ENCODE results near the gene CEP152. TPM values are rescaled to one million over a fixed set of nuclear protein-coding genes. Genes with fewer than 3 reads are reported as not detected.

CEP152 gene
- total RNA-seq, 4 donors from 2014 or later, result 13.7 to 43.7 (median 16.5) TPM

DNA sequence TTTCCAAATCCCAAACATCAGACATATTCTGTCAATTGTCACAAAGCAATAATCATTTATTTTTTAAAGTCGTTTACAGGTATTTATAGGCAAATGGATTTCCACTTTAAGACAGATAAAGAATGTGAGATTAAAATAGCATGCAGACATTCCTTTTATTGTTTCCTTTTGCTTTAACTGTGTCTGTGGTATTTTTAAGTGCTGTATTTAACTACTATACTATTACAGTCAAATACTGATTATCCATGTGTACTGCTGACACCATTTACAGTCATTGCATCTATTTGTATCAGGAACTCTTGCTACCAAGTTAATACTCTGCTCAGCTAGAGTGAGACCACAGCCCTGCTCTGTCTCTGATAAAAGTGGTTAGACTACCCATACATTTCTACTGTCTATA lies 12.8 kb upstream of the CEP152 start:
- no peaks in the 10 kb centered on the region for H3K27me3 ChIP-seq
- H3K36me3 ChIP-seq, result no peaks in the 10 kb centered on the region
- no peak overlapping the region for H3K27ac ChIP-seq
- no peaks in the 10 kb centered on the region for H3K4me1 ChIP-seq
- H3K9me3 ChIP-seq, result no peaks in the 10 kb centered on the region
- H3K4me3 ChIP-seq, result no peak overlapping the region
- TF ChIP-seq, protein P1, sequence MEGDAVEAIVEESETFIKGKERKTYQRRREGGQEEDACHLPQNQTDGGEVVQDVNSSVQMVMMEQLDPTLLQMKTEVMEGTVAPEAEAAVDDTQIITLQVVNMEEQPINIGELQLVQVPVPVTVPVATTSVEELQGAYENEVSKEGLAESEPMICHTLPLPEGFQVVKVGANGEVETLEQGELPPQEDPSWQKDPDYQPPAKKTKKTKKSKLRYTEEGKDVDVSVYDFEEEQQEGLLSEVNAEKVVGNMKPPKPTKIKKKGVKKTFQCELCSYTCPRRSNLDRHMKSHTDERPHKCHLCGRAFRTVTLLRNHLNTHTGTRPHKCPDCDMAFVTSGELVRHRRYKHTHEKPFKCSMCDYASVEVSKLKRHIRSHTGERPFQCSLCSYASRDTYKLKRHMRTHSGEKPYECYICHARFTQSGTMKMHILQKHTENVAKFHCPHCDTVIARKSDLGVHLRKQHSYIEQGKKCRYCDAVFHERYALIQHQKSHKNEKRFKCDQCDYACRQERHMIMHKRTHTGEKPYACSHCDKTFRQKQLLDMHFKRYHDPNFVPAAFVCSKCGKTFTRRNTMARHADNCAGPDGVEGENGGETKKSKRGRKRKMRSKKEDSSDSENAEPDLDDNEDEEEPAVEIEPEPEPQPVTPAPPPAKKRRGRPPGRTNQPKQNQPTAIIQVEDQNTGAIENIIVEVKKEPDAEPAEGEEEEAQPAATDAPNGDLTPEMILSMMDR (IDR thresholded peaks at IDR 0.05), result no peak
- no peak for TF ChIP-seq POLR2A (IDR thresholded peaks at IDR 0.05)
- DNase-seq, result no peak

DNA sequence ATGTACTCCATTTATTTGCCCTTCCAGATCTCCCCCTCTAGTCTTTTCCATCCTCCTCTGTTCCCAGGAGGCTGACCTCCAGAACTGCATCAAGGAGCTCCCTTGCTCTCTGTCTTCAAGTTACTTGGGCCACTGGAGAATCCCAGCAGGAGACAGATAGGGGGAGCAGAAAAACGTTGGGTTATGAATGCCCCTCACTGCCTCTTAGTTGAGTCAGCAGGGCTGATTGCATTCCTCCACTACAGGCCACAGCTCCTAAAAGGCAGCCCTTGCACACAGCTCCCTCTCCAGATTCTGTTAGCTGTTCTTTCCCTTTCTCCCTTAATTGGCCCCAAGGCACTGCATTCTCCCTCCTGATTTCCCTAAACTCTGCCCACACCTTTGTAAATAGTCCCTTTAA lies 12.4 kb upstream of the CEP152 start:
- DNase-seq, result no peak
- TF ChIP-seq, protein P1 (IDR thresholded peaks at IDR 0.05), result no peak
- TF ChIP-seq POLR2A (IDR thresholded peaks at IDR 0.05), result no peak

DNA sequence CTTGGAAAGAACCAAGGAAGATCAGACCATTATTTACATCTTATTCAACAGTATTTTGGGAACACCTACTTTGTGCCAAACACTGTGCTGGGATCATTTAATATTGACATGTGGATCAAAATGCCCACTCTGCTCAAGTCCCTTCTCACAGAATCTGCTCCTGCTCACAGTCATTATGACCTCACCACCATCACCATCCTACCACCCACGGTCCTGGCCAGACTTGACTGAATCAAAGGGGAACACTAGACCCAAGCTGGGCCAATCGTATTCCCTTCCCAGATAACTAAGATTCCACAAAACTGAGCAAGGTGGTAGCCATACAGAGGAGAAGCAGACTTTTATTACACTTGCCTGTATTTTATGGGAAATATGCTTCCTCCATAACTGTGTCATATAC lies 3.4 kb upstream of the CEP152 start:
- peaks cover 0 to 11% (median 0%) of the 10 kb centered on the region in 4 donors for H3K4me1 ChIP-seq
- TF ChIP-seq, protein P1 (IDR thresholded peaks at IDR 0.05), result no peak
- TF ChIP-seq POLR2A (IDR thresholded peaks at IDR 0.05), result no peak
- no peak overlapping the region for H3K27ac ChIP-seq
- no peak for DNase-seq
- H3K36me3 ChIP-seq, result no peaks in the 10 kb centered on the region
- H3K27me3 ChIP-seq, result no peaks in the 10 kb centered on the region
- H3K4me3 ChIP-seq, result no peak overlapping the region
- no peaks in the 10 kb centered on the region for H3K9me3 ChIP-seq

More for the DNA sequence above, 12.4 kb upstream of the CEP152 start:
- Histone ChIP-seq H3K4me1 (no peaks in the 10 kb centered on the region), H3K9me3 (no peaks in the 10 kb centered on the region), H3K36me3 (no peaks in the 10 kb centered on the region), H3K27me3 (no peaks in the 10 kb centered on the region), H3K4me3 (no peak overlapping the region), H3K27ac (no peak overlapping the region)

DNA sequence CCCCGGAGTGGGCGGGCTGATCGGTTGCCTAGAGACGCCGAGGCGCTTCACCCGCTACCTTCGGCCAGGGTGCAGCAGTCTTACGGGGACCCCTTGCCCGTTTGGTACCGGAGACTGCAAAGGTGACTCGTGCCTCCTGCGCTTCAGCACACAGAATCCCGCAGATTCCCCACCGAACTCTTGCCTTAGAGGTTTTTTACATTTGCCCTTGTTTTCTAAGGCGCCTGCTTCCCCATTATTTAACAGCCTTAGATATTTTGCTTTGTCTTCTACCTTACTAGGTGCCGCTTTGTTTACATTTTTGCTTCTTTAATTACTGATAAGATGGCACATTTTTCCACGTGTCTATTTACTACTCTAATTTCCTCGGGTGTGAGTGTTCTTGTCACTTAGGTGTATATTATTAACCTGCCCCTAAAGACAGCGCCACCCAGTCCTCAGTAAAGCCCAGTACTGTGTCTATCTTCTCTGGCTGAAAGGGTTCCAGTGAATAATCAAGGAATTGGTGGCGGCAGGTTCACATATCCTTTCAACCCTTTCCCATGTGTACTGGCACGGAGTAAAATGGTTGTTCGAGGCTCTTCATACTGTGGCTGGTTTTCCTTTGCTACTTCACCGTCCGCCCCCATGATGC lies 573 bp upstream of the CEP152 start:
- peak overlapping the region; percentile 59 to 79 (median 72) for H3K4me3 ChIP-seq
- no peak for TF ChIP-seq POLR2A (IDR thresholded peaks at IDR 0.05)
- TF ChIP-seq, protein P1 (IDR thresholded peaks at IDR 0.05), result peak in 1 of 6 experiments; percentile 1
- peaks cover 0 to 11% (median 0%) of the 10 kb centered on the region in 4 donors for H3K4me1 ChIP-seq
- no peaks in the 10 kb centered on the region for H3K36me3 ChIP-seq
- H3K9me3 ChIP-seq, result no peaks in the 10 kb centered on the region
- no peak for DNase-seq
- peak overlapping the region in 1 of 4 donors; percentile 67 for H3K27ac ChIP-seq
- H3K27me3 ChIP-seq, result no peaks in the 10 kb centered on the region

DNA sequence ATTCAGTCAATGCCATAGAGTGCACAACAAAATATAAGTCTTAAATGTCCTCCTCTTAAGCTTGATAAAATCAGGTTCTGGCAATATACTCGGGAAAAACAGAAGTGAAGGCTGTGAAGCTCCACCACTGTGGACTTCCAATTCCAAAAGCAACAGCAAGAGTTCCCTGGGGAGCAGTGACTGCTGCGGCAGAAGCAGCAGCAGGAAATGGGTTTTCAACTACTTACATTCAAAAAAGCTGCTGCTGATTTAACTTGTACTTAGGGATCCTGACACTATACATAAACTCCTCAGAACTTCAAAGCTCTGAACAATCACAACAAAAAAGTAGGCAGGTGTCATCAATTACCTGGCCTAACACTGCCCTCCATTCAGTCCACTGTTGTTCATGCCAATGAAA lies 4.7 kb downstream of the CEP152 start:
- no peak overlapping the region for H3K4me3 ChIP-seq
- TF ChIP-seq, protein P1 (IDR thresholded peaks at IDR 0.05), result no peak
- no peak for TF ChIP-seq POLR2A (IDR thresholded peaks at IDR 0.05)
- no peaks in the 10 kb centered on the region for H3K27me3 ChIP-seq
- DNase-seq, result no peak
- no peaks in the 10 kb centered on the region for H3K9me3 ChIP-seq
- H3K36me3 ChIP-seq, result no peaks in the 10 kb centered on the region
- peaks cover 0 to 5% (median 0%) of the 10 kb centered on the region in 4 donors for H3K4me1 ChIP-seq
- no peak overlapping the region for H3K27ac ChIP-seq

Measured in Peyer's patch (tissue), 4 donors.